ENCODE measurements around the gene VAT1L. TPM values are rescaled to one million over a fixed set of nuclear protein-coding genes. Genes with fewer than 3 reads are reported as not detected.

VAT1L gene
- total RNA-seq, 6 experiments from 2014 or later: not detected

GRCh38 chr16:78007121-78007520, 218.8 kb downstream of the VAT1L start:
- no peak for TF ChIP-seq CTCF (IDR thresholded peaks at IDR 0.05)
- Mint-ChIP-seq H3K9me3 (peaks cover 14% of the 10 kb centered on the region; the same call in 1 of the 2 replicates), H3K27ac (no peak overlapping the region), H3K4me3 (no peak overlapping the region), H3K36me3 (ENCODE audit: low read depth) (no peaks in the 10 kb centered on the region), H3K27me3 (ENCODE audit: insufficient read depth) (no peaks in the 10 kb centered on the region; the same call in 1 of the 2 replicates), H3K4me1 (ENCODE audit: low read depth) (no peaks in the 10 kb centered on the region)
- DNase-seq: no peak

GRCh38 chr16:78022347-78023060, 234.1 kb downstream of the VAT1L start, which contains the start of gene CLEC3A:
CLEC3A (plus strand) TSS chr16:78022548; CDS start chr16:78022627, 79 bp downstream.
- Mint-ChIP-seq H3K36me3 (ENCODE audit: low read depth) (peaks cover 10% of the 10 kb centered on the region; the same call in 1 of the 2 replicates), H3K4me1 (ENCODE audit: low read depth) (no peaks in the 10 kb centered on the region), H3K4me3 (no peak within 1 kb of the TSS), H3K9me3 (peaks cover 62% of the 10 kb centered on the region), H3K27ac (no peak within 1 kb of the TSS), H3K27me3 (ENCODE audit: insufficient read depth) (no peaks in the 10 kb centered on the region)
- no peak for DNase-seq
- no peak for TF ChIP-seq CTCF (IDR thresholded peaks at IDR 0.05)

- H3K27me3 Mint-ChIP-seq (ENCODE audit: insufficient read depth): no peaks in the 10 kb centered on the region
- no peak for TF ChIP-seq CTCF (IDR thresholded peaks at IDR 0.05)
- H3K27ac Mint-ChIP-seq: no peak overlapping the region
- peaks cover 62% of the 10 kb centered on the region for H3K9me3 Mint-ChIP-seq
- DNase-seq: no peak
- H3K36me3 Mint-ChIP-seq (ENCODE audit: low read depth): peaks cover 3% of the 10 kb centered on the region; the same call in 1 of the 2 replicates
- no peak overlapping the region for H3K4me3 Mint-ChIP-seq
- H3K4me1 Mint-ChIP-seq (ENCODE audit: low read depth): no peaks in the 10 kb centered on the region
These were observed 235.8 kb downstream of the VAT1L start for GRCh38 chr16:78024159-78024558.

- H3K27ac Mint-ChIP-seq: no peak overlapping the region
- TF ChIP-seq CTCF (IDR thresholded peaks at IDR 0.05): no peak
- H3K9me3 Mint-ChIP-seq: peaks cover 63% of the 10 kb centered on the region
- H3K4me1 Mint-ChIP-seq (ENCODE audit: low read depth): no peaks in the 10 kb centered on the region
- no peak for DNase-seq
- H3K36me3 Mint-ChIP-seq (ENCODE audit: low read depth): no peaks in the 10 kb centered on the region
- H3K4me3 Mint-ChIP-seq: no peak overlapping the region
- no peaks in the 10 kb centered on the region for H3K27me3 Mint-ChIP-seq (ENCODE audit: insufficient read depth)
These were observed 237.3 kb downstream of the VAT1L start for GRCh38 chr16:78025631-78026030.

GRCh38 chr16:78028018-78028417, 239.7 kb downstream of the VAT1L start:
- H3K9me3 Mint-ChIP-seq: peaks cover 54% of the 10 kb centered on the region
- no peak overlapping the region for H3K27ac Mint-ChIP-seq
- TF ChIP-seq CTCF (IDR thresholded peaks at IDR 0.05): no peak
- no peaks in the 10 kb centered on the region for H3K27me3 Mint-ChIP-seq (ENCODE audit: insufficient read depth)
- H3K36me3 Mint-ChIP-seq (ENCODE audit: low read depth): no peaks in the 10 kb centered on the region
- no peaks in the 10 kb centered on the region for H3K4me1 Mint-ChIP-seq (ENCODE audit: low read depth)
- no peak overlapping the region for H3K4me3 Mint-ChIP-seq
- no peak for DNase-seq

Other genes with a start within 250 kb of the VAT1L start
- 1 to 10 TPM in 4 of 6 experiments, under 1 TPM in 2; 0.85 to 1.9 (median 1.1) TPM for gene NUDT7, start 66.0 kb upstream of the VAT1L start, total RNA-seq (2021; fragmentation: NEBNext Ultra II Directional; extraction: Animal tissue kit (Norgen Biotek cat#: 25700))
- not detected for gene CLEC3A, start 234.0 kb downstream of the VAT1L start, total RNA-seq (2021; fragmentation: NEBNext Ultra II Directional; extraction: Animal tissue kit (Norgen Biotek cat#: 25700))

Data from HFFc6 (cell line).